Tibial nerve (tissue), 4 donors: ENCODE measurements around the gene TSPAN17. TPM values are rescaled to one million over a fixed set of nuclear protein-coding genes. Genes with fewer than 3 reads are reported as not detected.

Experiments
- DNase-seq, 2 donors: peaks; one replicate each; pipeline ENCODE4 v3.0.0-alpha.2; 2019; ENCODE audit warnings: low spot score in 2 of 2
- H3K27ac ChIP-seq, 4 donors: fragments of 200-600 bp; sonication (generic) in 3 of 4; one replicate each; pipeline ENCODE4 v1.5.1; 2017 to 2019; ENCODE audit warnings: mild to moderate bottlenecking in 1 of 4
- H3K27me3 ChIP-seq, 2 donors: fragments of 200-600 bp; sonication (generic) in 1 of 2; one replicate each; pipeline versions ENCODE4 v1.5.1 to v1.6.0; 2017 to 2019
- H3K36me3 ChIP-seq, 3 donors: fragments of 200-600 bp; sonication (generic); one replicate each; pipeline ENCODE4 v1.5.1; 2018 to 2019
- H3K4me1 ChIP-seq, 4 donors: fragments of 200-600 bp; sonication (generic) in 3 of 4; one replicate each; pipeline ENCODE4 v1.5.1; 2017 to 2019
- H3K4me3 ChIP-seq, 4 donors: fragments of 200-600 bp; sonication (generic) in 3 of 4; one replicate each; pipeline ENCODE4 v1.5.1; 2017 to 2019; ENCODE audit warnings: mild to moderate bottlenecking in 1 of 4, moderate library complexity in 1 of 4
- H3K9me3 ChIP-seq, 4 donors: fragments of 200-600 bp; sonication (generic) in 3 of 4; one replicate each; pipeline ENCODE4 v1.5.1; 2017 to 2019
- CTCF ChIP-seq, 5 experiments: fragments of 200-600 bp in 3 of 5; fragments of 450-650 bp in 2 of 5; sonication (generic) in 3 of 5; IDR thresholded peaks; one replicate each; pipeline ENCODE4 v1.5.1; 2016 to 2019; ENCODE audit warnings: antibody characterized with exemption in 5 of 5, mild to moderate bottlenecking in 3 of 5, moderate library complexity in 2 of 5
- EP300 ChIP-seq, 2 donors: sonication (generic); formaldehyde crosslinking; IDR thresholded peaks; one replicate each; pipeline ENCODE4 v1.6.1; 2017; ENCODE audit warnings: antibody characterized with exemption in 2 of 2, mild to moderate bottlenecking in 1 of 2
- POLR2A ChIP-seq, 2 donors: fragments of 450-650 bp; IDR thresholded peaks; one replicate each; pipeline ENCODE4 v1.6.1; 2017; ENCODE audit warnings: antibody characterized with exemption in 2 of 2, mild to moderate bottlenecking in 2 of 2, moderate library complexity in 2 of 2
- WGBS, 2 donors: methylation state at CpG; one replicate each; pipeline ENCODE4 v1.1.5; 2018; 5-methylcytosine and 5-hydroxymethylcytosine counted together
- total RNA-seq, 4 donors: library from RNA; depleted of rRNA; stranded (reverse); fragments of >200 nt; gene quantifications; one replicate each; pipeline ENCODE4 v1.1.0, GENCODE V29; 2016

Gene TSPAN17
- total RNA-seq, 4 donors from 2014 or later: 11.0 to 25.8 (median 14.3) TPM

DNA sequence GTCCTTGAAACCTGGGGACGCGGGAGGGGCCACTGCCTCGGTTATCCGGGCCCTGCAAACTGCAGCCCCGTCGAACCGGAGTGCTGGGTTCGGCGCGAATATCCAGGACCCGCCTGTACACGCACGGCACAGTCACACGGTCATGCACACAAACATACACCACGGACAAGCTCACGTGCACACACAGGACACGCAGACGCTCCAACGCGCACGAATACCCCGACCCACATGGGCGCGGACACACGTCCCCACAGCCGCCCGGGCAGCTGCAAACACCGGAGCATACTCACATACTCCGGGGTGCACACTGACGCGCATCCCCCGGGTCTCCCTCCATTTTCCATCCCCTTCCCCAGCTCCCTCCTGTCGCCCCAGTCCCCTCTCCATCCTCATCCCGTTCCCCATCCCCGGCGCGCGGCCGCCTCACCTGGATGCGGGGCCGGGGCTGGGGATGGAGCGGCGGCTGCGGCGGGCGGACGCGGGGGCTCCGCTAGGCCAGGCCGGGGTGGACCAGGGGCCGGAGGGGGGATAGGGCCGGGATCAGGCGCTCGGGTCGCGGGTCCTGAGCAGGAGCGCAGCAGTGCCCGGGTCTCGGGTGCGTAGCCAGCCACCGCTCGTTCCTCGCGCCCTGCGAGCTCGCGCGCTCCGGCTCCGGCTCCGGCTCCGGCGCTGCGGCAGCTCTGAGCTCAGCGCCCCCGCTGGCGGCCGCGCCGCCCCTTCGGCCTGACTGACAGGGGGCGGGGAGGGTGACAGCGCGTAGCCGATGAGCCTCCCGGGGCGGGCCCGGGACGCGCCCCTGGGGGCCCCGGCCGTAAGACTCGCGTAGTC lies 17.2 kb upstream of the TSPAN17 start, which contains the start of the genes EIF4E1B and SNCB:
TSS of gene EIF4E1B (plus strand) at position 823 of the 828 bp plus-strand sequence. CDS start 12,113 bp downstream, outside the sequence.
TSS of gene SNCB (minus strand) at position 682 of the 828 bp plus-strand sequence. CDS start 880 bp downstream, outside the sequence.
- no peak for DNase-seq
- Histone ChIP-seq H3K4me3 (peak within 1 kb of the TSS in 3 of 4 donors; percentile 2 to 46 (median 32)), H3K27ac (no peak within 1 kb of the TSS), H3K36me3 (no peaks in the 10 kb centered on the region), H3K27me3 (peaks cover 0 to 87% of the 10 kb centered on the region in 2 donors), H3K9me3 (no peaks in the 10 kb centered on the region), H3K4me1 (peaks cover 0 to 20% (median 6%) of the 10 kb centered on the region in 4 donors)
- TF ChIP-seq POLR2A (IDR thresholded peaks at IDR 0.05): no peak
- TF ChIP-seq CTCF (IDR thresholded peaks at IDR 0.05): no peak
- no peak for TF ChIP-seq EP300 (IDR thresholded peaks at IDR 0.05)
- 2% methylated on average over 55 to 75 of the region's 94 CpGs for WGBS, 2 donors

- 7 to 9% methylated on average over 15 to 20 of the region's 20 CpGs for WGBS, 2 donors
- TF ChIP-seq EP300 (IDR thresholded peaks at IDR 0.05): no peak
- no peak for TF ChIP-seq POLR2A (IDR thresholded peaks at IDR 0.05)
- TF ChIP-seq CTCF (IDR thresholded peaks at IDR 0.05): no peak
- Histone ChIP-seq H3K4me1 (peaks cover 0 to 20% (median 6%) of the 10 kb centered on the region in 4 donors), H3K9me3 (no peaks in the 10 kb centered on the region), H3K27ac (no peak overlapping the region), H3K27me3 (peaks cover 0 to 81% of the 10 kb centered on the region in 2 donors), H3K36me3 (no peaks in the 10 kb centered on the region), H3K4me3 (peak overlapping the region in 3 of 4 donors; percentile 2 to 46 (median 32))
- DNase-seq: no peak
Observed at GRCh38 chr5:176630681-176631222, 16.5 kb upstream of the TSPAN17 start.

DNA sequence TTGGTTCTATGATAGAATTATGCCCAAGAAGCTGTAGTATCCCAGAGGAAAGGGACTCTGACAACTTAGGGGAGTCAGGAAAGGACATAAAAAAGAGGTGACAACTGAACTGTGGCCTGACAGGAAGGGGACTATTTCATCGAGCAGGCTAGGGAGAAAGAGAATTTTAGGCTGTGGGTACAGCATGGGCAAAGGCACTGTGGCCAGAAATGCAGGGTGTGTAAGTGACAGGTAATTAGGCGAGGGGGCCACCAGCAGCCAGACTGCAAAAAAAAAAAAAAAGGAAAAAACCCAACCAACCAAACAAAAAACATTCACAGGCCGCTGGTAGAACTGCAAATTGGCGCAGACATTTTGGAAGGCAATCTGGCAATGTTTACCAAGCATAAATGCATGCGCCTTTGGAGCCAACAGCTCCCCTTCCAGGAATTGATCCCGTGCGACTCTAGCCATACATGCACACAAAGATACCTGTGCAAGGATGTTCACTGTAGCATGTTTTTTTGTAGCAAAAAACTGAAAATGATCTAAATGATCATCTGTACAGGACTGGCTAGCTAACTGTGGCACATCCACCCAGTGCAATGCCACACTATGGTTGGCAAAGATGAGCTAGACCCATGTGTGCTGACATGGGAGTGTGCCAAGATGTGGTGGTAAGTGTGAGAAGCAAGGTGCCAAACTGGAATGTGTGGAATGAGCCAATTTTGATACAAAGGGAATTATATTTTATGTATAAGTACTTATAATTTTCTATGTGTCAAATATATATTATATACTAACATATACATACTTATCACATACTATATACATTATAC lies 15.7 kb upstream of the TSPAN17 start:
- no peak overlapping the region for H3K27ac ChIP-seq
- 76 to 80% methylated on average over 7 of the region's 7 CpGs for WGBS, 2 donors
- no peaks in the 10 kb centered on the region for H3K36me3 ChIP-seq
- H3K4me1 ChIP-seq: peaks cover 0 to 20% (median 6%) of the 10 kb centered on the region in 4 donors
- no peak for DNase-seq
- H3K27me3 ChIP-seq: peaks cover 0 to 72% of the 10 kb centered on the region in 2 donors
- H3K9me3 ChIP-seq: no peaks in the 10 kb centered on the region
- no peak overlapping the region for H3K4me3 ChIP-seq
- TF ChIP-seq EP300 (IDR thresholded peaks at IDR 0.05): no peak
- TF ChIP-seq POLR2A (IDR thresholded peaks at IDR 0.05): no peak
- TF ChIP-seq CTCF (IDR thresholded peaks at IDR 0.05): no peak

GRCh38 chr5:176632745-176633144 lies 14.5 kb upstream of the TSPAN17 start:
- H3K27me3 ChIP-seq: peaks cover 0 to 61% of the 10 kb centered on the region in 2 donors
- H3K9me3 ChIP-seq: no peaks in the 10 kb centered on the region
- no peak for TF ChIP-seq EP300 (IDR thresholded peaks at IDR 0.05)
- no peak overlapping the region for H3K27ac ChIP-seq
- 80 to 88% methylated on average over 2 of the region's 2 CpGs for WGBS, 2 donors
- DNase-seq: no peak
- H3K36me3 ChIP-seq: no peaks in the 10 kb centered on the region
- peaks cover 0 to 20% (median 6%) of the 10 kb centered on the region in 4 donors for H3K4me1 ChIP-seq
- no peak overlapping the region for H3K4me3 ChIP-seq

DNA sequence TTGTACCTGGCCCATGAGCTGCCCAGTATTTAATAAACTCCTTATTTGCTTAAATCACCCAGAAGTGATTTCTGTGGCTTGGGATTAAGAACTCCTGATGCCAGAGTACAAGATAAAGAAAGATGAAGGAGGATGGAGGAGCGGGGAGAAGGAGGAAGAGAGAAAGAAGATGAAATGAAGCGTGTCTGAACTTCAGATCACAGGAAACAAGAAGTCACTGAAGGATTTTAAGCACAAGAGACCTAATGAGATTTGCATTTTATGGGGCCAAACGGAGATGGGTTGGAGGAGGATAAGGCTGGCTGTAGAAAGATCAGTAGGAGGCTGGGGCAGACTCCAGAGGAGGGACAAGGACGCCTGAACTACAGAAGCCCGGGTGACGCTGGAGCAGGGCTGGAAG lies 13.7 kb upstream of the TSPAN17 start:
- peaks cover 0 to 52% of the 10 kb centered on the region in 2 donors for H3K27me3 ChIP-seq
- H3K36me3 ChIP-seq: no peaks in the 10 kb centered on the region
- H3K4me3 ChIP-seq: no peak overlapping the region
- H3K9me3 ChIP-seq: no peaks in the 10 kb centered on the region
- no peak for DNase-seq
- peaks cover 0 to 20% (median 6%) of the 10 kb centered on the region in 4 donors for H3K4me1 ChIP-seq
- TF ChIP-seq EP300 (IDR thresholded peaks at IDR 0.05) (no peak), CTCF (IDR thresholded peaks at IDR 0.05) (no peak), POLR2A (IDR thresholded peaks at IDR 0.05) (no peak)
- WGBS, 2 donors: 10 to 11% methylated on average over 6 of the region's 6 CpGs
- no peak overlapping the region for H3K27ac ChIP-seq
